NCI-H2171 treated with DMSO at 0.1 percent for 48 hours (cell line): Measurements from ENCODE around the gene TM4SF5.
A peak's percentile ranks its signal among the peaks of the same experiment; 100 is the strongest.

Source experiments
- DNase-seq: peaks from one replicate; lab custom pipeline; 2025; lab: John Stamatoyannopoulos, UW

The TM4SF5 gene

DNA sequence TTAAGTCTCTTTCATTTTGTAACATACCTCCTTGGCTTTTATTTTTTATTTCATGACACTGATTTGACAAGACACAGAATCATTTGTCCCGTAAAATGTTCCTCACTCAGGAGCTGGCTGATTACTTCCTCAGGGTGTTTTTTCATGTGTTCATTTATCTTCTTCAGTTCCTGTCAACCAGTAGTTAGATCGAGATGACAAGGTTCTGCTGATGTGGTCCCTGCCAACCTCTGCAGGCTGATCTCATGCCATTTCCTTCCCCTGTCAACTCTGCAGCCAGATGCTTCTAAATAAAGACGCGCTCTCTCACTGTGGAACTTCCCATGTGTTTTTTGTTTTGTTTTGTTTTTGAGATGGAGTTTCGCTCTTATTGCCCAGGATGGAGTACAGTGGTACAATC, 23.8 kb upstream of the TM4SF5 start:
- no peak for DNase-seq

DNA sequence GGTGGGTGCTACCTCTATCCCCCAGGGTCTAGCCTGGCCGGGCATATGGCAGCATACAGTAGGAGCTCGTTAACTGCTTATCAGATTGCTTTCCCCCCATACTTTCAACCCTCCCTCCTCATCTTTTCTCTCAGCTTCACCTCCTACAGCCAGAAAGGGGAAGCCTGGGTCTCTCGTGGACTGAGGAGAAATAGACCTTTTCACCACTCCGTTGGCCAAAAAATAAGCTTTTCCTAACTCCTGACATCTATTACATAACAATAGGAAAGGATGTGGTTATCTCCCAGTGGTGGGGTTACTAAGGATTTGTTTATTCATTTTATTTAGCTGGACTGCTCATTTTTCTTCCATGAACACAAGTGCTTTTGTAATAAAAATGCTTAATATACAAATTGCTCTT, 23.0 kb upstream of the TM4SF5 start:
- DNase-seq, result no peak

DNA sequence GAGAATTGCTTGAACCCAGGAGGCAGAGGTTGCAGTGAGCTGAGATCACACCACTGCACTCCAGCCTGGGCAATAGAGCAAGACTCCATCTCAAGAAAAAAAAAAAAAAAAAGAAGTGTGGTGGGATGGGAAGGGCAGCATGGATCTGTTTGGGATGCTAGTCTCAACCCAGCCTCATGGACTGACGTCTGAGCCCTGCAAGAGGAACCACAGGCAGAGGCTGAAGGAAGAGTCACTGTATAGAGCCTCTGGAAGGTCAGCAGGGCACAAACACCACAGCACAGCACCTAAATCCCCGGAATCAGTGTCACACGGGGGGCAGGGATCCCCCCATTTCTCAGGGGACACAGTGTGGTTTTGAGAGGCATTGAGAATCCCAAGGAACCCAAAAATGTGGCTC, 21.1 kb upstream of the TM4SF5 start:
- DNase-seq, result no peak

DNA sequence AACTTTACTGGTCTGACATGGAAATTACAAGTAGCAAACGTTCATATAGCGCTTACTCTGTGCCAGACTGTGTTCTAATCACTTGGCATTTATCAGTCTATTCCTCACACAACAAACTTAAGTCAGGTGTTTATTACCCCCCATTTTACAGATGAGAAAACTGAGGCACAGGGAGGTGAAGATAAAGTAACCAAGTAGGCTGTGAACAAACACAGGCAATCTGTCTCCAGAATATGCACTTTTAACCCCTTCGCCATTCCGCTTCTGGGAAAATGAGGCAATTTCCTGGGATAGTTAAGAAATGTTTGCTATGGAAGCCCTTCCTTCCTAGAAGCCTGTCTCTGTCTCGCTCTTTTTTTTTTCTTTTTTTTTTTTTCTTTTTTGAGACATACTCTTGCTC, 19.8 kb upstream of the TM4SF5 start:
- DNase-seq, result no peak

DNA sequence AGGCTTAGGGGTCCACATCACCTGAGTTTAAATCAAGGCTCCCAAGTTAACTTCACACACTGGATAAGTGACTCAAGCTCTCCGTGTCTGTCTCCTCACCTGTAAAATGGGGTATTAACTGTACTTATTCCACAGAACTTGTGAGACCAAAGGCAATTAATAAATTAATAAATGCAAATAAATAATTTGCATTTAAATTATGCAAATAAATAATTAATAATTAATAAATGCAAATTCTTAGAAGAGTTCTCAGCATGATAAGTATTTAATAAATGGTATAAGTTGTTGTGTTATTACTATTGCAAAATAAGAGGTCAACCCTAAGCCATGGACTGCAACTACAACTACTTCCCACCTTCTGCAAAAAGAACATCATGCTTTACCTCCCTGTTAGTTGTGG, 18.3 kb upstream of the TM4SF5 start:
- no peak for DNase-seq

DNA sequence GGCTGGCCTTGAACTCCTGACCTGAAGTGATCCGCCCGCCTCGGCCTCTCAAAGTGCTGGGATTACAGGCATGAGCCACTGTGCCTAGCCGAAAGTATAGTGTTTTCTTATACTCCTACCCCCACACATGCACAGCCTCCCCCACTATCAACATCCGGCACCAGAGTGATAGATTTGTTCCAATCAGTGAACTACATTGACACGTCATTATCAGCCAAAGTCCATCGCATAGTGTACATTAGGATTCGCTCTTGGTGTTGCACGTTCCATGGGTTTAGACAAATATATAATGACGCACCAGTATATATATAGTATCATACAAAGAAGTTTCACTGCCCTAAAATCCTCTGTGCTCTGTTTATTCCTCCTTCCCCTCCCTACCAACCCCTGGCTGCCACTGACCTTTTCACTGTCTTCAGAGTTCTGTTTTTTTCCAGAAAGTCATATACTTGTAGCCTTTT, 11.9 kb upstream of the TM4SF5 start:
- no peak for DNase-seq

DNA sequence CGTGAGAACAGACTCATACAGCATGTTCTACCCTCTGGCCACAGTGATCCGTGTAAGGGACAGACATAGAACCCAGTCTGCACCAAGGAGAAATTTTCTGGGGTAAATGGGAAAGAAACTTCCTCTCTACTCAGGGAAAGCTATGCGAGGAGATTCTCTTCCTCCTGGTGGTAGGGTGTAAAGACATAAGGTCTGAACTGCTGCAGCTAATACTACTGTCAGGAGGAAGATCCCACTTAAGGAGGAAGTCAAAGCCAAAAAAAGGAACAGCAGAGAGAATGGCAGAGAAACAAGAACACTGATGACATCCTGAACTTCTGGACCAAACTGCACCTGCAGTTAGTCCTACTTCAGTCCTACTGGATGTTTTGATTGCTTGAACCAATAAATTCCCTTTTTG, 7.1 kb upstream of the TM4SF5 start:
- DNase-seq, result no peak

DNA sequence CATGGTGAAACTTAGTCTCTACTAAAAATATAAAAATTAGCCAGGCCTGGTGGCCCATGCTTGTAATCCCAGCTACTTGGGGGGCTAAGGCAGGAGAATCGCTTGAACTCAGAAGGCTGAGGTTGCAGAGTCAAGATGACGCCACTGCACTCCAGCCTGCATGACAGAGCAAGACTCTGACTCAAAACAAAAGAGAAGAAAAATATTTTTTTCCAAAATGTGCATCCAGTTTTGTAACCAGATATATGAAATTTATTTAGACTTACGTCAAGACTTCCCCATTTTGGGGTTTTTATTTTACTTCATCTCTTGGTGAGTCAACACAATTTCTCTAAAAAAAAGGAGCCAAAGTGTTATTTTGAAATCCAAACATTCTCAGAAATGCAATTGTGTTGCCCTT, 5.5 kb upstream of the TM4SF5 start:
- no peak for DNase-seq

DNA sequence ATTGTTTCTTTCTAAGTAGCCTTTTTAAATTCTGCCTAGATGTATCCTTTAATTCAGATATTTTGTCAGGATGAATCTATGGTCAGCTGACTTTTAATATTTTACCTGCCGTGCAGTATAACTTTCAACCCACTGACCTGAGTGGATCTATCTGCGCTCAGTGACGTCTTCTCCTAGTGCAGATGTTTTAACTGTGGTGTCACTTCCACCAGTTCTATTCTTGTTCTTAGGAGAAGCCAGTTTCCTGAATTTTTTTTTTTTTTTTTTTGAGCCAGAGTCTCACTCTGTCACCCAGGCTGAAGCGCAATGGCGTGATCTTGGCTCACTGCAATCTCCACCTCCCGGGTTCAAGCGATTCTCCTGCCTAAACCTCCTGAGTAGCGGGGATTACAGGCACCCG, 5.0 kb upstream of the TM4SF5 start:
- no peak for DNase-seq

DNA sequence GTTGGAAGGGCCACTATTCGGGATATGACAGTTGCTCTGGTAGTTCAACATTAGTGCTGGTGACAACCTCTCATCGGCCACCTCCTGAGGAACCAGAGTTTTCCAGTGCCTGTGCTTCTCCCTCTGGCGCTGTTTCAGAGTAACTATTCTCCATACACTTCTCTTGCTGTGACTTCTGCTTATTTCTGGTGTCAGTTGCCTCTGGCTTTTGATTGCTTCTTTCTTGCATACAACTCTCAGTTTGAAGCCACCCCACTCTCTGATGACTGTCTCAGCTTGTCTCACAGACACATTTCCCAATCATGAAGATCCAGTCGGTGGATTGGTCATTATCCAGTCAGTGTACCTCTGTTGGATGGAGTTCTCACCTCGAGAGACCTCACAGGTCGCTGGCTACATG, 3.4 kb upstream of the TM4SF5 start:
- no peak for DNase-seq

DNA sequence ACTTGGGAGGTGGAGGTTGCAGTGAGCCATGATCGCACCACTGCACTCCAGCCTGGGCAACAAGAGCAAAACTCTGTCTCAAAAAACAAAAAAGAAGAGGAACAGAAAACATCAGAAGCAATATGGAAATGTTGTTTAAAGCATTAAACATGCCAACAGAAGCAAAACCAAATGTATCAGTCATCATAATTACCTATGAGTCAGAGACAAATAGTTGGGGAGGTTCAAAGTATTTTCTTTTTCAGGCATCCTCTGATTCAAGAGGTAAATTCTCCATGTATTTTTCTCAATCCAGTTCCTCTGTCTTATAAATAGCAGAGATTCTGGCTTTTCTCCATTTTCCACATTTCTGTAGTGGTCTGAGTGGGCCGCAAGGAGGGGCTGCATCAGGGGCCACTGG, 2.1 kb upstream of the TM4SF5 start:
- DNase-seq, result no peak

DNA sequence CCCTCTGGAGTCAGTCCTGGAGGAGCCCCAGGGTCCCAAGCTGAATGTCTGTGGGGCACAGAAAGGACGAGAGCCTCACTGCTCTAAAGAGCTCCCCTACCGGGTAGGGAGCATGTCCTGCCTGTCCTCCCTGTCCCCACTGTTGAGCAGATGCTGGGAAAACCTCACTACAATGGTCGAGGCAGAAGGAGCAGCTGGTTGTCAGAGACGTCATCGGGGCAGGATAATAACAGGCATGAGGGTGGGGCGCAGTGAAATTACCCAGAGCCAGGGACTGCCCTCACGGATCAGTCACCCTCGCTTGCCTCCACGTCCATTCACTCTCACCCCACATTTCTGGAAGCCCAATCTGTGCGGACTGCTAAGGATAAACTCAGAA, 538 bp downstream of the TM4SF5 start:
- DNase-seq, result peak; percentile 23

DNA sequence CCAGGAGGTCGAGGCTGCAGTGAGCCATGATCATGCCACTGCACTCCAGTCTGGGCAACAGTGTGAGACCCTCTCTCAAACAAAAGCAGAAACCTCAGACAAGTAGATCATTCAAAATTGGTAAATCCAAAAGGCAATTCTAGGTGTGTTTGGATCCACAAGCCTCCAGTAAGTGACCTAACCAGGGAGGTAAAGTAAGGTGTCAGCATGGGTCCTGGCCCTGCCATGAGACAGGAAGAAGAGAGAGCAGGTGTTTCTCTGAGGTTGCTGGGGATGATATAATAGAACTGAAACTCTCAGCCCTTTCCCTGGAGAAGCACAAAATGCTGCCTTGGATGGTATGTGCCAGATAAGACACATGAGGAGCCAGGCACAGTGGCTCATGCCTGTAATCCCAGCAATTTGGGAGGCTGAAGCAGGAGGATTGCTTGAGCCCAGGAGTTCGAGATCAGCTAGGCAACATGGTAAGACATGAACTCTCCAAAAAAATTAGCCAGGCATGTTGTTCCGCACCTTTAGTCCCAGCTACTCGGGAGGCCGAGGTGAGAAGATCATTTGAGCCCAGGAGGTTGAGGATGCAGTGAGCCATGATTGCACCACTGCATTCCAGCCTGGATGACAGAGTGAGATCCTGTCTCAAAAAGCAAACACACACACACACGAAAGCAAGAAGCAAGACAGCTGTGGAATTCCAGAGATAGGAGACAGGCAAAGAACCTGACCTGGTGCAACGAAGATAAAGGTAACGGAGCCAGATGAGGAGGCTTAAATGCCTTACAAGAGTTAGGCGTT, 6.5 kb downstream of the TM4SF5 start:
- DNase-seq, result no peak

DNA sequence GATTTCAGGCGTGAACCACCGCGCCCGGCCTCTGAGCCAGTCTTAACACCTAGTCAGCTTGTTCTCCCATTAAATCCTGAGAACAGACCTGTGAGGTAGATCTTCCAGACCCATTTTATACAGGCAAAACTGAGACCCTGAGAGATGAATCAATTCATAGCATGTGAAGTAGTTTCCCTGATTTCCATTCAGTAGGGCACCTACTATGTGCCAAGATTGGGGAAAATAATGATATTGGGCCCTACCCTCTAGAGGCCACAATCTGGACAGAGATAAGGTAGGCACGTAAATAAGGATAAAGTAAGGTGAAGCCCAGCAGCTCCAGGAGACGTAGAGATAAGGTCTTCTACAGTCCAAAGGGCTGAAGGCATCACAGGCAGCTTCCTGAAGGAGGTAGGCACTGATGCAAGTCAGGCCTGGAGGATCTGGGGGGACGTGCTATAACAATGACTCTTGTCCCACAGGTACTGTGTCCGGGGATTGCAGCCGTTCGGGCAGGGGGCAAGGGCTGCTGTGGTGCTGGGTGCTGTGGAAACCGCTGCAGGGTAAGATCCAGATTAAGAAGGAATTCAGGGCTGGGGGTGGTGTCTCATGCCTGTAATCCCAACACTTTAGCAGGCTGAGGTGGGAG, 8.8 kb downstream of the TM4SF5 start:
- DNase-seq, result no peak

DNA sequence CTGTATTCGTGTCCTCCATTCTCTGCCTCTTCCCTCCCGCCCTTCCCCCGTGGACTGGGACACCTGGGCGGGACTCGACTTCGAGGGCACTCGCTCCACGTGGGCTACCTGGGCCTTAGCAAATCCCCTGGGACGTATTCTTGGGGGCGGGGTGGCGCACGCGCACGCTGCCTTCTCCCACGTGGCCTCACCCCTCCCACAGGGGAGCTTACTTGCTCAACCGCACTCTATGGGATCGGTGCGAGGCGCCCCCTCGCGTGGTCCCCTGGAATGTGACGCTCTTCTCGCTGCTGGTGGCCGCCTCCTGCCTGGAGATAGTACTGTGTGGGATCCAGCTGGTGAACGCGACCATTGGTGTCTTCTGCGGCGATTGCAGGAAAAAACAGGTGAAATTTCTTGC, 11.0 kb downstream of the TM4SF5 start:
- no peak for DNase-seq

DNA sequence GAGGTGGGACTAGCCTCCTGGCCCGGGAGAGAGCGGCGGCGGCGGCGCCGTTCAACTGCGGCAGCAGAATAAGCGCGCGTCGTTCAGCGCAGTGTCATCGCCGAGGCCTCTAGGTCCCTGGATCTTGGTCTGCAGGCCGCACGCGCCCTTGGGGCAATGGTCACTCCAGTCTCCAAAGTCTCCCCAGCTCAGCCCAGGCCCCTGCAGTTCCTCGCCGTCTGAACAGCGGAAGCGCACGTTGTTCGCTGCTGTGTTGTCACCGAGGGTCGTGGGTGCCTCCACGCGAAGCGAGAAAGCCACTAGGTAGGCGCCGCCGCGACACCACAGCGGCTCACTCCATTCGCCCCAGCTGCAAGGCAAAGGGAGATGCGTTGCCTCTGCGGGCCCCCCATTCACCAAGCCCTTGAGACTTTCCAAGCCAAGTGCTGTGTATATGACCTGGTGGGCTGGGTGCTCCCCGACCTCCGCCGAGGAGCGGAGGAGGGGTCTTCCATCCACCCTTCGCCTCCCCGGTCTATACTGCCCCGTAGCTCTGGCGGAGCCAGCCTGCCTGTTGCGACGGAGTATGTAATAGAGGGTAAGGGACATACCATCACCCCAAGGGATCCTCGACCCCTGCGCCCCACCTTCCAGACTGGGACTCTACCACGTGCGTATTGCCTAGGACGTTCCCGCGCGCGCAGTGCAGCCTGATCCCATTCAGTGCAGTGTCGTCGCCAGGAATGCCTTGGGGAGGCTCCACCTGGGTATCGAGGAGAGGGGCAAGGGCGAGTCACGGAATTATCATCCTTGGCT, 13.8 kb downstream of the TM4SF5 start:
- no peak for DNase-seq

DNA sequence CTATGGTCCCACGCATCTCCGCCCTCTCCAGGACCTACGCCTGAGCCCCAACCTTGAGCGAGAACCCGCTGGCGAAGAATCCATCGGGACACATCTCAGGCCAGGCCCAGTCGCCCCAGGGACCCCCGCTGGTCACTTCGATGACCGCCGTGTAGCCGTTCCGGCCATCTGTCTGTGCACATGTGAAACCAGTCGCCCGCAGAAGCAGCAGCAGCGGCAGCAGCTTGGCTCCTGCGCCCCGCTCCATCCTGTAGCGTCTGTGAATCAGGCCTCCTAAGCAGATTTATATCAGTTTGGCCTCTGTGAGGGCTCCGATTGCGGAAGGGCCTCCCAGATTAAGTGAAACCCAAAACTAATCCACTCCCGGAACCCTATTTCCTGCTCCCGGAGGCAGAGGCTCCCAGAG, 14.4 kb downstream of the TM4SF5 start, which contains the start of gene VMO1:
VMO1 (minus strand) TSS at position 259 of the 406 bp plus-strand sequence; CDS start at position 247, 12 bp downstream.
- no peak for DNase-seq

DNA sequence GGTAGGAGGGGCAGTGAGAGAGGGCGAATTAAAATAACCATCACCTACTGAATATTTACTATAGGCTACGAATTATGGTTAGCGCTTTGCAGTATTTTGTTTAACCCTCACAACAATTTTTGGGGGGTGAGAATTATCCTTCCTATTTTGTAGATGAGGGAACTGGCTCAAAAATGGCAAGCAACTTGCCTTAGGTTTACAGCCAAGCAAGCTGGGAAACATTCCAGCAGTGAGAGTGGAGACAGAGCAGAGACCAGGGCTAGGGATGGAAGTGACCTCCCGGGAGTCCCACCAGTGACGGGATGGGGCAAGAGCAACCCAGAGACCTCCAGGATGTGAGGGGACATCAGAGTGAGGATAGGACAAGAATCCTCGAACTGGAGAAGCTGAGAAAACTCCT, 14.8 kb downstream of the TM4SF5 start:
- DNase-seq, result no peak

DNA sequence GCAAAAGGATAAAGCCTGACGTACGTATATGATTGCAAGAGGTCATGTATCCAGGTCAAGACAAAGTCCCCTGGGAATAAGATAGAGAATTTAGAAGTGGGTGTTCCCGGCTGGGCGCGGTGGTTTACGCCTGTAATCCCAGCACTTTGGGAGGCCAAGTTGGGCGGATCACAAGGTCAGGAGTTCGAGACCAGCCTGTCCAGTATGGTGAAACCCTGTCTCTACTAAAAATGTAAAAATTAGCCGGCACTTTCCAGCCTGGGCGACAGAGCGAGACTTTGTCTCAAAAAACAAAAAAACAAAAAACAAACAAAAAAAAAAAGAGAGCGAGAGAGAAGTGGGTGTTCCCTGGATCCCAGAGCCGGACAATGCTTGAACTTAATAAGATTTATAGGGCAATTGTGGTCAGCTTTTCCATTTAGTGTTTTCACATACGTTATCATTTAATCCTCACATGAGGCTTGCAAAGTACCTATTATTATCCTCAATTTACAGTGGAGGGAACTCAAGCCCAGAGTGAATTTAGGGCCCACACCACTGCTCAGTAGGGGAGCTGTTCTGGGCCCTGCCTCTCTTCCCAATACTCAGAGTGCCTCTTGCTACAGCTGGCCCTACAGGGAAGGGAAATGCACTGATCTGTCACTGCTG, 16.6 kb downstream of the TM4SF5 start:
- DNase-seq, result no peak

DNA sequence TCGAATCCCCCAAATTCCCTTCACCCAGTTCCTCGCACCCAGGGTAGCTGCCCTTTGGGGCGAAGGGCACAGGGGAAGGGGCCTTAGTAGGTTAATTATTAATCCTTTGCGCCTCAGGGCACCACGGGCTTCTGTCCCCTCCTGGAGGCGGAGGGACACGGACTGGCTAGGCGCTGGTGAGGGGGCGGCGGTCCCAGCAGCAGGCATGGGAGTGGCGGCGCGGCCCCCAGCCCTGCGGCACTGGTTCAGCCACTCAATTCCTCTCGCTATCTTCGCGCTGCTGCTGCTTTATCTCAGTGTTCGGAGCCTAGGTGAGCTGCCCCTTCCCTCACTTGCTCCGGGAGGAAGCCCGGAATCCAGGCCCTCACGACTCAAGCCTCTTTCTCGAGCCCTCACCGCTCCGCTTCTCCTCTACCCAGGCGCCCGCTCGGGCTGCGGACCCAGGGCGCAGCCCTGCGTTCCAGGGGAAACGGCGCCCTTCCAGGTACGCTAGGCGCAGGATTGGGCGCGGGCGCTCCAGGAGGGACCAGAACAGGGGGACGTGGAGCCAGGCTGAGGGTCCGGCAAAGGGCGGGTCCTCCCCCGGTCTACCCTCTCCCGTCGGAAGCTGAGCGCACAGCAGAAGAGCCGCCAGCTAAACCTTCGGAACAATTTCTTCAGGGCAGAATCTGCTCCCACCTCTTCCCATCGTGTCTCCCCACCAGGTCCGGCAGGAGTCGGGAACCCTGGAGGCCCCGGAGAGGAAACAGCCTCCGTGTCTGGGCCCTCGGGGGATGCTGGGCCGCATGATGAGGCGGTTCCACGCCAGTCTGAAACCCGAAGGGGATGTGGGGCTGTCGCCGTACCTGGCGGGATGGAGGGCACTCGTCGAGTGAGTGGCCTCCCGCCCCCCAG, 17.4 kb downstream of the TM4SF5 start, which contains the start of gene GLTPD2:
GLTPD2 (plus strand) TSS at position 158 of the 894 bp plus-strand sequence; CDS start at position 206, 48 bp downstream.
- no peak for DNase-seq

DNA sequence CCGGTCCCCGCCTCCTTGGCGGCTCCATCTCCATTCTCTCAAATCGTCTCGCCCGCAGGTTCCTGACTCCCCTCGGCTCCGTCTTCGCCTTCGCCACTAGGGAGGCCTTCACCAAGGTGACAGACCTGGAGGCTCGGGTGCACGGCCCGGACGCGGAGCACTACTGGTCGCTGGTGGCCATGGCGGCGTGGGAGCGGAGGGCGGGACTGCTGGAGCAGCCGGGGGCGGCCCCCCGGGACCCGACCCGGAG, 17.9 kb downstream of the TM4SF5 start:
- DNase-seq, result no peak
